WERI-Rb-1 (cell line): ENCODE results near the gene ENPP1.
"Not testable (repeated sequence)": the region's sequence is repeated elsewhere in the genome, so short reads cannot be mapped to it uniquely, and the experiment has no call there.

Experiments
- DNase-seq: peaks from one replicate; pipeline ENCODE4 v3.0.0-alpha.2; 2020
- H3K27ac ChIP-seq: fragments of 250-450 bp; sonication (Bioruptor Pico); 2 replicates; pipeline ENCODE4 v1.5.1; 2020; ENCODE audit warnings: mild to moderate bottlenecking, moderate library complexity
- H3K27me3 ChIP-seq: fragments of 250-450 bp; sonication (Bioruptor Pico); 2 replicates; pipeline ENCODE4 v1.5.1; 2021; ENCODE audit warnings: mild to moderate bottlenecking, low read depth, moderate library complexity; ENCODE audit not compliant: insufficient read depth, severe bottlenecking
- H3K36me3 ChIP-seq: fragments of 250-450 bp; sonication (Bioruptor Pico); 2 replicates; pipeline ENCODE4 v1.5.1; 2020; ENCODE audit warnings: mild to moderate bottlenecking, moderate library complexity
- H3K4me3 ChIP-seq: 2 replicates; pipeline ENCODE4 v1.5.1; 2011; ENCODE audit warnings: low read depth, mild to moderate bottlenecking, control low read depth, low read length
- H3K9me3 ChIP-seq: fragments of 250-450 bp; sonication (Bioruptor Pico); 2 replicates; pipeline ENCODE4 v1.5.1; 2021; ENCODE audit warnings: mild to moderate bottlenecking, moderate library complexity; ENCODE audit not compliant: severe bottlenecking
- CTCF ChIP-seq: IDR thresholded peaks from 2 replicates; pipeline ENCODE4 v1.5.1; 2011; ENCODE audit warnings: low read depth, mild to moderate bottlenecking, control low read depth, inconsistent platforms, low read length

ENPP1 gene

GRCh38 chr6:131898718-131899117 lies 90.9 kb downstream of the ENPP1 start:
- H3K4me3 ChIP-seq = no peak overlapping the region
- no peak for DNase-seq
- TF ChIP-seq CTCF = no peak
- H3K9me3 ChIP-seq = peaks cover 6% of the 10 kb centered on the region
- H3K27me3 ChIP-seq = no peaks in the 10 kb centered on the region
- H3K27ac ChIP-seq = no peak overlapping the region
- no peaks in the 10 kb centered on the region for H3K36me3 ChIP-seq

- Histone ChIP-seq H3K36me3 (no peaks in the 10 kb centered on the region), H3K27ac (no peak overlapping the region), H3K27me3 (no peaks in the 10 kb centered on the region), H3K4me3 (no peak overlapping the region), H3K9me3 (peaks cover 6% of the 10 kb centered on the region)
- no peak for TF ChIP-seq CTCF
- DNase-seq = no peak
Measured at GRCh38 chr6:131900231-131900630, 92.4 kb downstream of the ENPP1 start.

GRCh38 chr6:131901326-131901873 lies 93.6 kb downstream of the ENPP1 start:
- not testable (repeated sequence) for H3K36me3 ChIP-seq, H3K9me3 ChIP-seq, DNase-seq, H3K27me3 ChIP-seq, H3K4me3 ChIP-seq, H3K27ac ChIP-seq

- H3K4me3 ChIP-seq, H3K36me3 ChIP-seq, H3K27ac ChIP-seq, H3K27me3 ChIP-seq, DNase-seq, H3K9me3 ChIP-seq: not testable (repeated sequence)
Measured at GRCh38 chr6:131903734-131904133, 95.9 kb downstream of the ENPP1 start.

- H3K27ac ChIP-seq, H3K36me3 ChIP-seq, H3K4me3 ChIP-seq, H3K9me3 ChIP-seq, DNase-seq: not testable (repeated sequence)
- peaks cover 12% of the 10 kb centered on the region for H3K27me3 ChIP-seq
Measured at GRCh38 chr6:131908787-131909186, 101.0 kb downstream of the ENPP1 start.

GRCh38 chr6:131909408-131910218 lies 101.8 kb downstream of the ENPP1 start:
- no peaks in the 10 kb centered on the region for H3K36me3 ChIP-seq
- peak; percentile 71 for DNase-seq
- no peak overlapping the region for H3K27ac ChIP-seq
- H3K4me3 ChIP-seq = no peak overlapping the region
- peak; percentile 69 for TF ChIP-seq CTCF
- peaks cover 12% of the 10 kb centered on the region for H3K27me3 ChIP-seq
- H3K9me3 ChIP-seq = no peaks in the 10 kb centered on the region

- no peaks in the 10 kb centered on the region for H3K36me3 ChIP-seq
- no peaks in the 10 kb centered on the region for H3K9me3 ChIP-seq
- H3K4me3 ChIP-seq = no peak overlapping the region
- no peak for TF ChIP-seq CTCF
- H3K27me3 ChIP-seq = peaks cover 12% of the 10 kb centered on the region
- DNase-seq = no peak
- no peak overlapping the region for H3K27ac ChIP-seq
Measured at GRCh38 chr6:131910219-131910589, 102.4 kb downstream of the ENPP1 start.
